T1000 (cell line): Measurements from ENCODE around the gene SEC23IP.
"Not testable (repeated sequence)": the region's sequence is repeated elsewhere in the genome, so short reads cannot be mapped to it uniquely, and the experiment has no call there.

ENCODE experiments used
- DNase-seq: peaks from one replicate; lab custom pipeline; 2025; ENCODE audit warnings: mixed read lengths; lab: John Stamatoyannopoulos, UW

Gene SEC23IP

DNA sequence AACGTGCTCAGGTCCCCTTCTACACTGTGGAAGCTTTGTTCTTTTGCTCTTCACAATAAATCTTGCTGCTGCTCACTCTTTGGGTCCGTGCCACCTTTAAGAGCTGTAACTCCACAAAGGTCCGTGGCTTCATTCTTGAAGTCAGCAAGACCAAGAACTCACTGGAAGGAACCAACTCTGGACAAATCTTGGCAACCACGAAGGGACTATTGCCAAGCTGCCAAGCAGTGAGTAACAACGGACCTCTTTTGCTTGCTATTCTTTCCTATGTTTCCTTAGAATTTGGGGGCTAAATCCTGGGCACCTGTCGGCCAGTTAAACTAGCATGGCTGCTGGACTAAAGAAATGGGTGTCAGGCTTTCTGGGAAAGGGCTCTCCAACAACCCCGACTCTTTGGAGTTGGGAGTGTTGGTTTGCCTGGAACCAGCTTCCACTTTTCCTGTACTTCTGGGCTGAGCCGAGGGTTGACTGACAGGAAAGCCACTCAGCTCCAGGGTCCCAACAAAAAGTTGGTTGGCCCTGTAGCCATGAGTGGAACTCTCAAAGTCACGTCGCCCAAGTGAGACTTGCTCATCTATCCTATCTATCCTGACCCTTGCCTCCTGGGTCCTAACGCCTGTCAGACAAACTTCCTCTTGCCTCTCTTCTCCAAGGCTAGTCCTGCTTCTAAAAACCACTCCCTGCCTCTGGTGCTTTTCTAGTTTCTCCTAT, 8.5 kb upstream of the SEC23IP start:
- DNase-seq, result not testable (repeated sequence)

GRCh38 chr10:119886070-119886469, 6.5 kb upstream of the SEC23IP start:
- DNase-seq, result not testable (repeated sequence)

DNA sequence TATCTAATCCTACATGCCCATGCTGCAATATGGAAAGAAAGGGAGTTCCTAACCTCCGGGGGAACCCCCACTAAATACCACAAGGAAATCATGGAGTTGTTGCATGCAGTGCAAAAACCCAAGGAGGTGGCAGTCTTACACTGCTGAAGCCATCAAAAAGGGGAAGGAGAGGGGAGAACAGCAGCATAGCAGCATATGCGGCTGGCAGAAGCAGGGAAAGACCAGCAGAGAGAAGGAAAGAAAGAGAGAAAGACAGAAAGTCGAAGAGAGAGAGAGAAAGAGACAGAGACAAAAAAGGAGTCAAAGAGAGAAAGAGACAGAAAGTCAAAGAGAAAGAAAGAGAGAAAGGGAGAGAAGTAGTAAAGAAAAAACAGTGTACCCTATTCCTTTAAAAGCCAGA, 3.8 kb upstream of the SEC23IP start:
- not testable (repeated sequence) for DNase-seq

DNA sequence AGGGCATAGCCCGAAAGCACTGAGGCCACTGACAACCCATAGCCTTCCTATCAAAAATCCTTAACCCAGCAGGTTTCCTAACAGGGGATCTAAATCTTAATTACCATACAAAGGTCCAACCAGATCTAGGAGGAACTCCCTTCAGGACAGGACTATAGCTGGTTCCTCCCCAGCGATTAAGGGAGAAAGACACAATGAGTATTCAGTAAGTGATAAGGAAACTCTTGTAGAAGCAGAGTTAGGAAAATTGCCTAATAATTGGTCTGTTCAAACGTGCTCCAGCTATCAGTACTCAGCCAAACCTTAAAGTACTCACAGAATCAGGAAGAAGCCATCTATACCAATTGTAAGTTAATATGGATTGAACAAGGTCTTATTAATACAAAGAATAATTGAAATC, 3.3 kb upstream of the SEC23IP start:
- not testable (repeated sequence) for DNase-seq

GRCh38 chr10:119890307-119890706, 2.2 kb upstream of the SEC23IP start:
- DNase-seq, result not testable (repeated sequence)

GRCh38 chr10:119891849-119892187, 712 bp upstream of the SEC23IP start:
- DNase-seq, result not testable (repeated sequence)

DNA sequence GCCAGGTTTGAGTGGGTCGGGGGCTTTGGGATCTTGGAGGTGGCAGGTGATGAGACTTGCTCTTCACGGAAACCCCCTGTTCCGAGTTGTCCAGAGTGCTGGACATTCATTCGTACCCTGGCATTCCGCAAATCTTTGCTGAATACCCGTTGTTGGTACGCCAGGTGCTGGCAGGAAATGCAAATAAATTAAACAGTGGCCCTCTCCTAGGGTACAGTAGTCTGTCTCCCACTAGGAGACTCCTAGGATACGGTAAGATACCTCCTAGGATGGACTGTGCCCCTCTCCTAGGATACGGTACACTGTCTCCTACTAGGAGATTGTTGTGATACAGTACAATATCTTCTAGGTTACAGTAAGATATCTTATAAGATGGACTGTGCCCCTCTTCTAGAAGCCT, 544 bp downstream of the SEC23IP start:
- DNase-seq, result no peak

- DNase-seq, result no peak
Measured at GRCh38 chr10:119893845-119894427, 1.4 kb downstream of the SEC23IP start.

GRCh38 chr10:119896061-119896655, 3.6 kb downstream of the SEC23IP start:
- no peak for DNase-seq

- DNase-seq, result no peak
Measured at GRCh38 chr10:119896937-119897770, 4.6 kb downstream of the SEC23IP start.

DNA sequence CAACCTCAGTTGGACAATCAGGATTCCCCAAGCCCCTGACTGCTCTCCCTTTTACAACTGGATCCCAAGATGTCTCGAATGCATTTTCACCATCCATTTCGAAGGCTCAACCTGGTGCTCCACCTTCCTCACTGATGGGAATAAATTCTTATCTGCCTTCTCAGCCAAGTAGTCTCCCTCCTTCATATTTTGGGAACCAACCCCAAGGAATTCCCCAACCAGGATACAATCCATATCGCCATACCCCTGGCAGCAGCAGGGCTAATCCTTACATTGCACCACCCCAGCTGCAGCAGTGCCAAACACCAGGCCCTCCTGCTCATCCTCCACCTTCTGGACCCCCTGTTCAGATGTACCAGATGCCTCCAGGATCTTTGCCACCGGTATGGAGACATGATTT, 6.0 kb downstream of the SEC23IP start:
- DNase-seq, result no peak

- no peak for DNase-seq
Measured at GRCh38 chr10:119903946-119904666, 11.6 kb downstream of the SEC23IP start.

DNA sequence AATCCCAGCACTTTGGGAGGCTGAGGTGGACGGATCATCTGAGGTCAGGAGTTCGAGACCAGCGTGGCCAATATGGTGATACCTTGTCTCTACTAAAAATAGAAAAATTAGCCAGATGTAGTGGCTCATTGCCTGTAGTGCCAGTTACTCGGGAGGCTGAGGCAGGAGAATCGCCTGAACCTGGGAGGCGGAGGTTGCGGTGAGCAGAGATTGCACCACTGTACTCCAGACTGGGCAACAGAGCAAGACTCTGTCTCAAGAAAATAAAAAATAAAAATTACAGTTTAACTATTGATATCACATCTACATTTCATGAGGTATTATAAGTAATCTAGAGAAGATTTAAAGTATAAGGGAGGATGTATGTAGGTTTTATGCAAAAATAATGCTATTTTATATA, 15.2 kb downstream of the SEC23IP start:
- not testable (repeated sequence) for DNase-seq

DNA sequence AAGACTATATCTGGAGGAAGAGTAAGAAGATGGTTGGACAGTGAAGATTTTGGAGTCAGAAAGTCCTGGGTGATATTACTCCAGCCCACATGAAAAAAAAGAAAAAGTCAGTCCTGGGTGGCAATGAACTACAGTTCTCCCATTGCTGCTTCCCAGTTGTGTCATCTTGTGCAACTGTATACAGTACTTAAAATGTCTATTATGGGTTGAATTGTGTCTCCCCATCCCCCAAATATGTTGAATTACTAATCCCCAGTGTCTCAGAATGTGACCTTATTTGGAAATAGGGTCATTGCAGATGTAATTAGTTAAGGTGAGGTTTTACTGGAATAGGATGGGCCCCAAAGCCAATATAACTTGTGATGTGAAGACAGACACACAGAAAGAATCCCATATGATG, 15.6 kb downstream of the SEC23IP start:
- DNase-seq, result no peak

GRCh38 chr10:119910689-119911088, 18.2 kb downstream of the SEC23IP start:
- no peak for DNase-seq

GRCh38 chr10:119917777-119918176, 25.2 kb downstream of the SEC23IP start:
- no peak for DNase-seq

DNA sequence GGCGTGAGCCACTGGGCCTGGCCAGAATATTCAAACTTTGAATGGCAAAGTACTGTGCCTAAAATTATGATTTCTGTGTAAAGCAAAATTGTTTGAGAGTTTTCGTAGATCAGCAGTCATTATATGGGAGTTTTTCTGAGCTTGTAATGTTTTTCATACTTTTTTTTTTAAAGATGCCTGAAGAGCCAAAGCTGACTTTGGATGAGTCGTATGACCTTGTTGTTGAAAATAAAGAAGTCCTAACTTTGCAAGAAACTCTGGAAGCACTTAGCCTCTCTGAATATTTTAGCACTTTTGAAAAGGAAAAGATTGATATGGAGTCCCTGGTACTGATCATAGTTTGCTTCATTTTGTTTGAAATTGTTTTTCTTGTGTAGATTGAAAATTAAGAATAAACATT, 26.7 kb downstream of the SEC23IP start:
- no peak for DNase-seq

GRCh38 chr10:119919826-119920225, 27.3 kb downstream of the SEC23IP start:
- DNase-seq, result no peak

DNA sequence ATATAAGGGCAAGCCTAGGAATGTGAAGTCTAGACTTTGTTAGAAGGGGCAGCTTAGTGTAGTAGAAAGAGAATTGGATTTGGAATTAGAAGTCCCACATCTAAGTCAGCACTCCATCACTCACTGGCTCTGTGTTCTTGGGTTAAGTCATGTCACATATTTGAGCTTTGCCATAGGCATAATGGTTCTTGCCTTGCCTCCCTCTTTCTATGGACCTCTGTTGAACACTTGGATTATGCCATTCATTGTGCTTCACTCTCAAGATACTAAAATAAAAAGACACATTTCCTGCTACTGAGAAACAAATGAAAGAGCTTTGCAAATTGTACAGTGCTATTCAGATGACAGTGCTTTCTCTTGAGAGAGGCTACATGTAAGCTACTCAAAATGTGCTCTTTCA, 35.9 kb downstream of the SEC23IP start:
- no peak for DNase-seq

GRCh38 chr10:119931871-119932270, 39.3 kb downstream of the SEC23IP start:
- no peak for DNase-seq

DNA sequence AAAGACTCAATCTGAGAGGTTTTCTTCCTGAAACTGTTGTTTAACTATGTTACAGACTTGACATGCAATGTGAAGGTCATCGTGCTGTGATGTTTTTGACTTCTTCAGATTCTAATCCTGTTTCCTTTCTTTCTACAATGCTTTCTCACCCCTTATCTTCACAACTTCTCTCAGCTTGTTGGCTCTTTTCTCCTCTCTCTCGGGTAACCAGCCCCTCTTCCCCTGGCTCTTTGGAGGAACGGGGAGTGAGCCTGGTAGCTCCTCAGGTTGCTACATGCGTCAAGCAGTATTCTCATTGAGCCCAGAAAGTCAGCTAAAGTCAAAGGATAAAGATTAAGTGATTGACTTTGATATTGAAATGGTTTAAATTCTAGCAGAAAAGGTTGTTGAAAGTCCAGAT, 40.1 kb downstream of the SEC23IP start:
- no peak for DNase-seq

DNA sequence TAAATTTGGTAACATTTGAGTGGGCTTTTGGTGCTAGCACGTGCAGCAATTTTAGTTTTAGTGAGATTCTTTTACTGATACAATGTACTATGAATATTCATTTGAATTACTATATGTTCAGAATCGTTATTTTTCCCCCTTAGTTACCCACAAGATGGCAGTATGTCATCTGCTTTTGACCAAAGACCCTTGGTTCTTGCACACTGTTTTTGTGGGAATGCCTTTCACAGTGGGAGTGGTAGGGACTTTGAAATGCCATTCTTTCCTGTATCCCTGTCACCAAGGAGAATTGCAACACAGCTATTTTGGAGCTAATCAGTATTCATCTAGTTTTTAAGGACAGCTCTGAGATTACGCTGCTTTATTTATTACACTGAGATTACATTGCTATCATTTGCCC, 40.6 kb downstream of the SEC23IP start:
- no peak for DNase-seq
